Activated CD8-positive, alpha-beta memory T cell treated with anti-CD3 and anti-CD28 coated beads, Interleukin-2, amount 50 U/mL, for 48 hours (primary cell): ENCODE results near the gene SREBF2.

Experiments
- DNase-seq: peaks from one replicate; pipeline ENCODE4 v3.0.0-alpha.2; 2020

SREBF2 gene

GRCh38 chr22:41832553-41833368 lies at the start of gene SREBF2:
Gene SREBF2, plus strand, starts transcription at chr22:41833105. Its CDS starts 166 bp downstream, at chr22:41833271.
- peak; percentile 99 for DNase-seq

GRCh38 chr22:41787331-41787730 lies 45.6 kb upstream of the SREBF2 start:
- no peak for DNase-seq

GRCh38 chr22:41793871-41794270 lies 39.0 kb upstream of the SREBF2 start:
- DNase-seq = no peak

GRCh38 chr22:41798736-41799135 lies 34.2 kb upstream of the SREBF2 start:
- no peak for DNase-seq

- DNase-seq = peak; percentile 55
Measured at GRCh38 chr22:41799486-41800347, 33.2 kb upstream of the SREBF2 start.

GRCh38 chr22:41800348-41801146 lies 32.4 kb upstream of the SREBF2 start, which contains the start of gene CCDC134:
Gene CCDC134, plus strand, starts transcription at chr22:41800679. Its CDS starts 8,212 bp downstream, at chr22:41808891.
- peak; percentile 95 for DNase-seq

GRCh38 chr22:41801147-41801819 lies 31.6 kb upstream of the SREBF2 start:
- DNase-seq = no peak

- DNase-seq = no peak
Measured at GRCh38 chr22:41801886-41802285, 31.0 kb upstream of the SREBF2 start.

GRCh38 chr22:41805639-41806038 lies 27.3 kb upstream of the SREBF2 start:
- no peak for DNase-seq

- no peak for DNase-seq
Measured at GRCh38 chr22:41808400-41808799, 24.5 kb upstream of the SREBF2 start.

GRCh38 chr22:41810022-41810421 lies 22.9 kb upstream of the SREBF2 start:
- no peak for DNase-seq

GRCh38 chr22:41812805-41813545 lies 19.9 kb upstream of the SREBF2 start:
- no peak for DNase-seq

- DNase-seq = no peak
Measured at GRCh38 chr22:41813726-41814410, 19.0 kb upstream of the SREBF2 start.

GRCh38 chr22:41815716-41816115 lies 17.2 kb upstream of the SREBF2 start:
- DNase-seq = no peak

GRCh38 chr22:41816241-41816640 lies 16.7 kb upstream of the SREBF2 start:
- DNase-seq = no peak

- DNase-seq = no peak
Measured at GRCh38 chr22:41816871-41817270, 16.0 kb upstream of the SREBF2 start.

GRCh38 chr22:41818011-41818410 lies 14.9 kb upstream of the SREBF2 start:
- DNase-seq = no peak

GRCh38 chr22:41818596-41818995 lies 14.3 kb upstream of the SREBF2 start:
- DNase-seq = no peak

- DNase-seq = no peak
Measured at GRCh38 chr22:41819257-41819656, 13.6 kb upstream of the SREBF2 start.

GRCh38 chr22:41820447-41820846 lies 12.5 kb upstream of the SREBF2 start:
- no peak for DNase-seq
